Ovary (tissue), 9 donors: Measurements from ENCODE around the gene POTEH. TPM values are rescaled to one million over a fixed set of nuclear protein-coding genes. Genes with fewer than 3 reads are reported as not detected.
"Not testable (repeated sequence)": the region's sequence is repeated elsewhere in the genome, so short reads cannot be mapped to it uniquely, and the experiment has no call there.

ENCODE experiments used
- DNase-seq, 5 donors: peaks; one replicate each; pipeline ENCODE4 v3.0.0-alpha.2; 2019 to 2020
- H3K27ac ChIP-seq, 2 donors: fragments of 200-600 bp; one replicate each; pipeline versions ENCODE4 v1.5.1 to v1.8.0; 2019 to 2022
- H3K27me3 ChIP-seq: fragments of 200-600 bp; one replicate; pipeline ENCODE4 v1.8.0; 2022
- H3K36me3 ChIP-seq: fragments of 200-600 bp; sonication (generic); one replicate; pipeline ENCODE4 v1.5.1; 2019
- H3K4me1 ChIP-seq: one replicate; pipeline ENCODE4 v1.8.1; 2013; ENCODE audit warnings: mild to moderate bottlenecking, moderate library complexity; ENCODE audit not compliant: insufficient read depth
- H3K4me3 ChIP-seq: fragments of 200-600 bp; sonication (generic); one replicate; pipeline ENCODE4 v1.5.1; 2017
- H3K9me3 ChIP-seq, 2 donors: fragments of 200-600 bp in 1 of 2; sonication (generic) in 1 of 2; one replicate each; pipeline versions ENCODE4 v1.5.1 to v1.8.1; 2013 to 2019; ENCODE audit warnings: mild to moderate bottlenecking in 1 of 2, moderate library complexity in 1 of 2
- WGBS, 3 donors: extraction: QIAGEN DNeasy Blood & Tissue Kit in 1 of 3; methylation state at CpG; one replicate each; pipeline versions ENCODE4 v1.1.5 to v1.1.7; 2013 to 2017; 5-methylcytosine and 5-hydroxymethylcytosine counted together
- intact Hi-C, 4 donors: fragments of 100-400 bp; cut with DNase I; formaldehyde crosslinking; loops; one replicate each; pipeline versions ENCODE4 v1.11.0 to v1.15.1; 2022 to 2023
- polyA plus RNA-seq, 2 donors: library from polyadenylated mRNA; stranded (reverse); fragments of 200-250 nt in 1 of 2; fragments of 350-450 nt in 1 of 2; fragmentation: Illumina TruSeq in 1 of 2; extraction: RNeasy Lipid Tissue Mini Kit (QIAGEN cat#74804) in 1 of 2; gene quantifications; one replicate each; pipeline ENCODE4 v1.2.3, GENCODE V29; 2013 to 2014
- total RNA-seq, 7 donors: library from RNA; depleted of rRNA in 2 of 7; stranded (reverse); fragments of >200 nt in 2 of 7; fragmentation: NEBNext Ultra II Directional in 3 of 7; extraction: Animal tissue kit (Norgen Biotek cat#: 25700) in 3 of 7; gene quantifications; one replicate each; pipeline versions ENCODE4 v1.1.0 to v1.2.4, GENCODE V29; 2016 to 2023
- donor health status: DM: no; HTN: no; CAD: no; lungs with moderate emphysema.
- donor health status: DM: no; HTN: no; CAD: no.
- donor health status: Bipolar disorder and iron deficiency.
- donor health status: DM: yes; HTN: yes; CAD: no.
- donor health status: DM: no; HTN: no; CAD: no.
- donor health status: DM: yes; HTN: yes; CAD: no.

POTEH gene
- total and polyA plus RNA-seq, 9 donors, result not detected

GRCh38 chr22:15685641-15686040 lies 4.2 kb upstream of the POTEH start:
- H3K27ac ChIP-seq, DNase-seq, H3K4me1 ChIP-seq, H3K27me3 ChIP-seq, H3K4me3 ChIP-seq, intact Hi-C loops, H3K9me3 ChIP-seq, H3K36me3 ChIP-seq: not testable (repeated sequence)
- WGBS, 3 donors, result 82 to 85% methylated on average over 3 to 4 of the region's 4 CpGs; no CpG with 5 or more reads in 1 of the 3 donors

- H3K4me3 ChIP-seq, H3K36me3 ChIP-seq, H3K27ac ChIP-seq, intact Hi-C loops, H3K4me1 ChIP-seq, H3K9me3 ChIP-seq, DNase-seq, H3K27me3 ChIP-seq: not testable (repeated sequence)
- 67% methylated on average over 3 of the region's 3 CpGs; no CpG with 5 or more reads in 2 of the 3 donors for whole genome bisulfite sequencing, 3 donors
These were observed 2.7 kb upstream of the POTEH start for GRCh38 chr22:15687086-15687485.

GRCh38 chr22:15687676-15688075 lies 2.1 kb upstream of the POTEH start:
- DNase-seq, H3K36me3 ChIP-seq, H3K27ac ChIP-seq, H3K4me3 ChIP-seq, H3K9me3 ChIP-seq, H3K4me1 ChIP-seq, H3K27me3 ChIP-seq, intact Hi-C loops: not testable (repeated sequence)
- WGBS, 3 donors, result 89% methylated on average over 4 of the region's 4 CpGs; no CpG with 5 or more reads in 2 of the 3 donors

- H3K9me3 ChIP-seq, H3K4me1 ChIP-seq, H3K27ac ChIP-seq, DNase-seq, intact Hi-C loops, H3K36me3 ChIP-seq, H3K27me3 ChIP-seq, H3K4me3 ChIP-seq: not testable (repeated sequence)
- WGBS, 3 donors, result 75 to 84% methylated on average over 1 to 2 of the region's 2 CpGs; no CpG with 5 or more reads in 1 of the 3 donors
These were observed 1.7 kb upstream of the POTEH start for GRCh38 chr22:15688090-15688489.

GRCh38 chr22:15689012-15689748 lies 646 bp upstream of the POTEH start:
- WGBS, 3 donors, result 83 to 86% (median 83%) methylated on average over 58 to 77 of the region's 77 CpGs

GRCh38 chr22:15713600-15713999 lies 23.8 kb downstream of the POTEH start:
- intact Hi-C loops, DNase-seq, H3K4me3 ChIP-seq, H3K27me3 ChIP-seq, H3K9me3 ChIP-seq, H3K27ac ChIP-seq, H3K36me3 ChIP-seq, H3K4me1 ChIP-seq: not testable (repeated sequence)
- 79 to 84% (median 81%) methylated on average over 2 to 4 of the region's 4 CpGs for WGBS, 3 donors

More at GRCh38 chr22:15689012-15689748, 646 bp upstream of the POTEH start:
- H3K27ac ChIP-seq, H3K4me3 ChIP-seq, H3K9me3 ChIP-seq, H3K36me3 ChIP-seq, H3K4me1 ChIP-seq, H3K27me3 ChIP-seq, intact Hi-C loops: not testable (repeated sequence)
- DNase-seq, result peak in 2 of 5 donors; percentile 21 to 36

GRCh38 chr22:15714125-15714524 lies 24.3 kb downstream of the POTEH start:
- H3K27me3 ChIP-seq, H3K4me1 ChIP-seq, H3K36me3 ChIP-seq, DNase-seq, H3K4me3 ChIP-seq, H3K9me3 ChIP-seq, H3K27ac ChIP-seq, intact Hi-C loops: not testable (repeated sequence)
- 11 to 70% (median 17%) methylated on average over 1 to 2 of the region's 2 CpGs for WGBS, 3 donors

- H3K27ac ChIP-seq, H3K4me1 ChIP-seq, H3K9me3 ChIP-seq, intact Hi-C loops, DNase-seq, H3K36me3 ChIP-seq, H3K4me3 ChIP-seq, H3K27me3 ChIP-seq: not testable (repeated sequence)
- 82% methylated on average over 10 of the region's 18 CpGs; no CpG with 5 or more reads in 2 of the 3 donors for WGBS, 3 donors
These were observed 32.1 kb downstream of the POTEH start for GRCh38 chr22:15721884-15722283.

- H3K36me3 ChIP-seq, intact Hi-C loops, H3K4me1 ChIP-seq, H3K9me3 ChIP-seq, H3K4me3 ChIP-seq, H3K27me3 ChIP-seq, H3K27ac ChIP-seq: not testable (repeated sequence)
- peak in 1 of 5 donors; percentile 29 for DNase-seq
- WGBS, 3 donors, result 51 to 73% (median 55%) methylated on average over 4 to 11 of the region's 19 CpGs
These were observed 39.5 kb downstream of the POTEH start for GRCh38 chr22:15729209-15729917.

- H3K4me1 ChIP-seq, H3K36me3 ChIP-seq, intact Hi-C loops, H3K27ac ChIP-seq, H3K4me3 ChIP-seq, H3K9me3 ChIP-seq, H3K27me3 ChIP-seq, DNase-seq: not testable (repeated sequence)
- WGBS, 3 donors, result no CpG with 5 or more reads among the region's 8 CpGs
These were observed 41.2 kb downstream of the POTEH start for GRCh38 chr22:15731023-15731422.

- DNase-seq, result not testable (repeated sequence)
These were observed 44.6 kb downstream of the POTEH start for GRCh38 chr22:15734411-15734810.

More at GRCh38 chr22:15734411-15734810, 44.6 kb downstream of the POTEH start:
- H3K4me3 ChIP-seq, H3K4me1 ChIP-seq, H3K27me3 ChIP-seq, H3K27ac ChIP-seq, intact Hi-C loops, H3K9me3 ChIP-seq, H3K36me3 ChIP-seq: not testable (repeated sequence)
- WGBS, 3 donors, result 54 to 68% methylated on average over 3 to 4 of the region's 6 CpGs; no CpG with 5 or more reads in 1 of the 3 donors
